Thymus (tissue), 14 donors: ENCODE results near the gene SPATA1. TPM values are rescaled to one million over a fixed set of nuclear protein-coding genes. Genes with fewer than 3 reads are reported as not detected.

Source experiments
- DNase-seq, 9 donors: peaks; one replicate each; pipeline ENCODE4 v3.0.0-alpha.2; 2013; ENCODE audit warnings: low spot score in 9 of 9, low read depth in 6 of 9, missing footprints in 1 of 9
- H3K27ac ChIP-seq, 2 donors: one replicate each; pipeline ENCODE4 v1.5.1; 2013; ENCODE audit warnings: control low read depth in 1 of 2, low read depth in 1 of 2, low read length in 1 of 2, mild to moderate bottlenecking in 1 of 2, moderate library complexity in 1 of 2
- H3K27me3 ChIP-seq, 2 donors: one replicate each; pipeline ENCODE4 v1.5.1; 2013; ENCODE audit warnings: low read length in 1 of 2; ENCODE audit not compliant: control insufficient read depth in 2 of 2, insufficient read depth in 1 of 2
- H3K36me3 ChIP-seq, 2 donors: one replicate each; pipeline ENCODE4 v1.5.1; 2013; ENCODE audit warnings: low read length in 1 of 2, mild to moderate bottlenecking in 1 of 2, moderate library complexity in 1 of 2; ENCODE audit not compliant: control insufficient read depth in 2 of 2, insufficient read depth in 2 of 2
- H3K4me1 ChIP-seq, 2 donors: one replicate each; pipeline ENCODE4 v1.5.1; 2013; ENCODE audit warnings: low read length in 2 of 2; ENCODE audit not compliant: control insufficient read depth in 2 of 2, insufficient read depth in 2 of 2
- H3K4me3 ChIP-seq, 2 donors: one replicate each; pipeline ENCODE4 v1.5.1; 2013; ENCODE audit warnings: low read length in 2 of 2, control low read depth in 1 of 2, mild to moderate bottlenecking in 1 of 2
- H3K9me3 ChIP-seq, 2 donors: one replicate each; pipeline ENCODE4 v1.5.1; 2013; ENCODE audit warnings: low read length in 1 of 2, mild to moderate bottlenecking in 1 of 2; ENCODE audit not compliant: control insufficient read depth in 2 of 2, insufficient read depth in 1 of 2
- WGBS: extraction: QIAGEN DNeasy Blood & Tissue Kit; methylation state at CpG from one replicate; pipeline ENCODE4 v1.1.7; 2013; 5-methylcytosine and 5-hydroxymethylcytosine counted together
- long read RNA-seq, 10 donors: transcript quantifications; one replicate each; lab custom pipeline, GENCODE V29; 2026
- polyA plus RNA-seq: library from polyadenylated mRNA; stranded (reverse); fragments of 200-250 nt; gene quantifications from one replicate; pipeline ENCODE4 v1.2.3, GENCODE V29; 2013
- total RNA-seq: library from RNA; stranded (reverse); fragments of 120-200 nt; gene quantifications from one replicate; pipeline ENCODE4 v1.2.4, GENCODE V29; 2013
- donor health status: healthy.

The SPATA1 gene
- total RNA-seq (5.1 TPM), polyA plus RNA-seq (3.7 TPM)
- long read RNA-seq, donor 1, result 0 reads
- long read RNA-seq, donor 2, result 0 reads
- long read RNA-seq, donor 3, partial matches to known transcripts, result 0 of 1 reads
- long read RNA-seq, donor 3, other reads (novel, unspliced or antisense), result 0 of 1 reads
- long read RNA-seq, donor 4, result 0 reads
- long read RNA-seq, donor 5, partial matches to known transcripts, result 8 of 8 reads
- long read RNA-seq, donor 5, other reads (novel, unspliced or antisense), result 0 of 8 reads
- long read RNA-seq, donor 6, result 0 reads
- long read RNA-seq, donor 7, result 0 reads
- long read RNA-seq, donor 8, result 0 reads
- long read RNA-seq, donor 9, result 0 reads
- long read RNA-seq, donor 10, result 0 reads

- no peaks in the 10 kb centered on the region for H3K27me3 ChIP-seq
- DNase-seq, result peak; percentile 90 to 98 (median 96)
- H3K27ac ChIP-seq, result peak within 1 kb of the TSS; percentile 93 to 96
- H3K36me3 ChIP-seq, result peaks cover 0 to 3% of the 10 kb centered on the region in 2 donors
- peak within 1 kb of the TSS; percentile 82 to 93 for H3K4me3 ChIP-seq
- H3K4me1 ChIP-seq, result peaks cover 8 to 14% of the 10 kb centered on the region in 2 donors
- no peaks in the 10 kb centered on the region for H3K9me3 ChIP-seq
- WGBS, result under 1% methylated on average over 60 of the region's 60 CpGs
Observed at GRCh38 chr1:84506002-84506728, at the start of gene SPATA1, which contains the start of gene GNG5. Gene SPATA1, plus strand, starts transcription at chr1:84506386. Its CDS starts 9,974 bp downstream, at chr1:84516360. Gene GNG5, minus strand, starts transcription at chr1:84506581. Its CDS starts 490 bp downstream, at chr1:84506091.

- no peak overlapping the region for H3K4me3 ChIP-seq
- H3K27ac ChIP-seq, result no peak overlapping the region
- 89% methylated on average over 1 of the region's 1 CpG for WGBS
- H3K36me3 ChIP-seq, result no peaks in the 10 kb centered on the region
- DNase-seq, result no peak
- H3K27me3 ChIP-seq, result no peaks in the 10 kb centered on the region
- H3K4me1 ChIP-seq, result no peaks in the 10 kb centered on the region
- H3K9me3 ChIP-seq, result no peaks in the 10 kb centered on the region
Observed at GRCh38 chr1:84462118-84462517, 44.1 kb upstream of the SPATA1 start.

- Histone ChIP-seq H3K9me3 (no peaks in the 10 kb centered on the region), H3K27me3 (no peaks in the 10 kb centered on the region), H3K4me1 (no peaks in the 10 kb centered on the region), H3K36me3 (no peaks in the 10 kb centered on the region), H3K4me3 (no peak overlapping the region), H3K27ac (no peak overlapping the region)
- DNase-seq, result no peak
Observed at GRCh38 chr1:84467298-84467697, 38.9 kb upstream of the SPATA1 start.

- DNase-seq, result no peak
- peaks cover 5% of the 10 kb centered on the region in 2 donors for H3K4me1 ChIP-seq
- H3K4me3 ChIP-seq, result no peak overlapping the region
- 83% methylated on average over 1 of the region's 1 CpG for WGBS
- no peak overlapping the region for H3K27ac ChIP-seq
- H3K27me3 ChIP-seq, result peaks cover 10 to 11% of the 10 kb centered on the region in 2 donors
- peaks cover 2 to 9% of the 10 kb centered on the region in 2 donors for H3K9me3 ChIP-seq
- H3K36me3 ChIP-seq, result peaks cover 0 to under 1% of the 10 kb centered on the region in 2 donors
Observed at GRCh38 chr1:84476225-84476624, 30.0 kb upstream of the SPATA1 start.

GRCh38 chr1:84478876-84479868 lies 27.0 kb upstream of the SPATA1 start, which contains the start of gene RPF1:
Gene RPF1, plus strand, starts transcription at chr1:84479266. Its CDS starts 16 bp downstream, at chr1:84479282.
- Histone ChIP-seq H3K4me1 (peaks cover 5 to 7% of the 10 kb centered on the region in 2 donors), H3K27me3 (peaks cover 5 to 9% of the 10 kb centered on the region in 2 donors), H3K36me3 (peaks cover 0 to 16% of the 10 kb centered on the region in 2 donors), H3K4me3 (peak within 1 kb of the TSS; percentile 68 to 97), H3K27ac (peak within 1 kb of the TSS; percentile 94 to 99), H3K9me3 (peaks cover 2 to 9% of the 10 kb centered on the region in 2 donors)
- peak; percentile 68 to 93 (median 79) for DNase-seq
- 6% methylated on average over 51 of the region's 51 CpGs for WGBS

GRCh38 chr1:84479998-84480397 lies 26.2 kb upstream of the SPATA1 start:
- WGBS, result 17% methylated on average over 9 of the region's 9 CpGs
- Histone ChIP-seq H3K9me3 (peaks cover 2 to 9% of the 10 kb centered on the region in 2 donors), H3K27me3 (peaks cover 5 to 9% of the 10 kb centered on the region in 2 donors), H3K4me1 (peaks cover 5 to 7% of the 10 kb centered on the region in 2 donors), H3K4me3 (peak overlapping the region; percentile 68 to 97), H3K27ac (peak overlapping the region in 1 of 2 donors; percentile 94), H3K36me3 (peaks cover 4 to 21% of the 10 kb centered on the region in 2 donors)
- DNase-seq, result no peak

- WGBS, result 96% methylated on average over 4 of the region's 4 CpGs
- peak overlapping the region in 1 of 2 donors; percentile 97 for H3K4me3 ChIP-seq
Observed at GRCh38 chr1:84480650-84481049, 25.5 kb upstream of the SPATA1 start.

GRCh38 chr1:84481317-84481716 lies 24.9 kb upstream of the SPATA1 start:
- H3K36me3 ChIP-seq, result peaks cover 4 to 26% of the 10 kb centered on the region in 2 donors
- 97% methylated on average over 2 of the region's 2 CpGs for WGBS
- H3K4me3 ChIP-seq, result no peak overlapping the region

More at GRCh38 chr1:84480650-84481049, 25.5 kb upstream of the SPATA1 start:
- Histone ChIP-seq H3K27ac (no peak overlapping the region), H3K9me3 (peaks cover 2 to 9% of the 10 kb centered on the region in 2 donors), H3K4me1 (peaks cover 5 to 7% of the 10 kb centered on the region in 2 donors), H3K27me3 (peaks cover 5 to 9% of the 10 kb centered on the region in 2 donors), H3K36me3 (peaks cover 4 to 22% of the 10 kb centered on the region in 2 donors)
- no peak for DNase-seq

More at GRCh38 chr1:84481317-84481716, 24.9 kb upstream of the SPATA1 start:
- peaks cover 5 to 9% of the 10 kb centered on the region in 2 donors for H3K27me3 ChIP-seq
- peaks cover 2 to 9% of the 10 kb centered on the region in 2 donors for H3K9me3 ChIP-seq
- no peak for DNase-seq
- peaks cover 5 to 7% of the 10 kb centered on the region in 2 donors for H3K4me1 ChIP-seq
- H3K27ac ChIP-seq, result no peak overlapping the region
